HG02973 (cell line): Measurements from ENCODE around the gene ZNF438.

Source experiments
- ATAC-seq: cut with Tn5 transposase; IDR thresholded peaks from one replicate; pipeline ENCODE4 v1.9.1; 2021; ENCODE audit warnings: moderate library complexity; ENCODE audit not compliant: unreplicated experiment

Gene ZNF438

GRCh38 chr10:30830315-30831230, 201.1 kb downstream of the ZNF438 start:
- no peak for ATAC-seq

GRCh38 chr10:30829901-30830300, 201.8 kb downstream of the ZNF438 start:
- no peak for ATAC-seq

- ATAC-seq: no peak
These were observed 203.0 kb downstream of the ZNF438 start for GRCh38 chr10:30828680-30829079.

- no peak for ATAC-seq
These were observed 203.5 kb downstream of the ZNF438 start for GRCh38 chr10:30828164-30828563.

- no peak for ATAC-seq
These were observed 204.0 kb downstream of the ZNF438 start for GRCh38 chr10:30827531-30828120.

- no peak for ATAC-seq
These were observed 205.0 kb downstream of the ZNF438 start for GRCh38 chr10:30826679-30827078.

GRCh38 chr10:30825495-30825894, 206.2 kb downstream of the ZNF438 start:
- no peak for ATAC-seq

GRCh38 chr10:30825022-30825421, 206.6 kb downstream of the ZNF438 start:
- no peak for ATAC-seq

- no peak for ATAC-seq
These were observed 208.0 kb downstream of the ZNF438 start for GRCh38 chr10:30823651-30824050.

- ATAC-seq: no peak
These were observed 208.8 kb downstream of the ZNF438 start for GRCh38 chr10:30822693-30823465.

- no peak for ATAC-seq
These were observed 209.5 kb downstream of the ZNF438 start for GRCh38 chr10:30821994-30822692.

- no peak for ATAC-seq
These were observed 210.2 kb downstream of the ZNF438 start for GRCh38 chr10:30821261-30821993.

- no peak for ATAC-seq
These were observed 211.2 kb downstream of the ZNF438 start for GRCh38 chr10:30820261-30820991.

GRCh38 chr10:30819341-30820181, 212.1 kb downstream of the ZNF438 start:
- ATAC-seq: no peak

GRCh38 chr10:30818854-30819253, 212.8 kb downstream of the ZNF438 start:
- ATAC-seq: no peak

GRCh38 chr10:30818010-30818660, 213.5 kb downstream of the ZNF438 start:
- ATAC-seq: no peak

- ATAC-seq: no peak
These were observed 214.1 kb downstream of the ZNF438 start for GRCh38 chr10:30817541-30817940.

- ATAC-seq: no peak
These were observed 214.9 kb downstream of the ZNF438 start for GRCh38 chr10:30816820-30817171.
